GM18907 (cell line): ENCODE results near the gene HADHB.
"Not testable (repeated sequence)": the region's sequence is repeated elsewhere in the genome, so short reads cannot be mapped to it uniquely, and the experiment has no call there.

ENCODE experiments used
- ATAC-seq: cut with Tn5 transposase; IDR thresholded peaks from one replicate; pipeline ENCODE4 v1.9.1; 2021; ENCODE audit warnings: mild to moderate bottlenecking, moderate library complexity; ENCODE audit not compliant: unreplicated experiment

The HADHB gene

GRCh38 chr2:26290001-26290400 is 45.3 kb downstream of the HADHB start:
- ATAC-seq, result no peak

GRCh38 chr2:26292646-26293045 is 47.9 kb downstream of the HADHB start:
- ATAC-seq, result no peak

- ATAC-seq, result no peak
These were observed 50.8 kb downstream of the HADHB start for GRCh38 chr2:26295511-26295910.

GRCh38 chr2:26297061-26297460 is 52.3 kb downstream of the HADHB start:
- no peak for ATAC-seq

- ATAC-seq, result no peak
These were observed 53.5 kb downstream of the HADHB start for GRCh38 chr2:26298286-26298637.

- no peak for ATAC-seq
These were observed 54.1 kb downstream of the HADHB start for GRCh38 chr2:26298638-26299393.

GRCh38 chr2:26299471-26300101 is 54.8 kb downstream of the HADHB start:
- no peak for ATAC-seq

- no peak for ATAC-seq
These were observed 55.6 kb downstream of the HADHB start for GRCh38 chr2:26300234-26300925.

GRCh38 chr2:26302846-26303245 is 58.1 kb downstream of the HADHB start:
- no peak for ATAC-seq

GRCh38 chr2:26305094-26305493 is 60.4 kb downstream of the HADHB start:
- ATAC-seq, result not testable (repeated sequence)

GRCh38 chr2:26305540-26305939 is 60.8 kb downstream of the HADHB start:
- no peak for ATAC-seq

GRCh38 chr2:26309921-26310320 is 65.2 kb downstream of the HADHB start:
- ATAC-seq, result no peak

GRCh38 chr2:26312471-26312870 is 67.7 kb downstream of the HADHB start:
- ATAC-seq, result no peak

- ATAC-seq, result no peak
These were observed 68.7 kb downstream of the HADHB start for GRCh38 chr2:26313446-26313845.

- ATAC-seq, result no peak
These were observed 69.5 kb downstream of the HADHB start for GRCh38 chr2:26314243-26314642.

- ATAC-seq, result no peak
These were observed 71.3 kb downstream of the HADHB start for GRCh38 chr2:26316041-26316440.

- no peak for ATAC-seq
These were observed 72.1 kb downstream of the HADHB start for GRCh38 chr2:26316845-26317244.

GRCh38 chr2:26317377-26318105 is 72.8 kb downstream of the HADHB start:
- no peak for ATAC-seq

- ATAC-seq, result no peak
These were observed 74.2 kb downstream of the HADHB start for GRCh38 chr2:26318950-26319349.

GRCh38 chr2:26324479-26324878 is 79.7 kb downstream of the HADHB start:
- ATAC-seq, result not testable (repeated sequence)

- no peak for ATAC-seq
These were observed 80.2 kb downstream of the HADHB start for GRCh38 chr2:26324903-26325302.
